GM12801 (cell line): ENCODE results near the gene CYS1.

Source experiments
- CTCF ChIP-seq: IDR thresholded peaks from one replicate; pipeline ENCODE4 v1.5.1; 2011; ENCODE audit warnings: control low read depth; ENCODE audit not compliant: insufficient read length; ENCODE audit errors: extremely low read depth

The CYS1 gene

GRCh38 chr2:10014418-10015190 lies 65.6 kb downstream of the CYS1 start:
- TF ChIP-seq CTCF: no peak

GRCh38 chr2:10012963-10013461 lies 67.2 kb downstream of the CYS1 start:
- TF ChIP-seq CTCF: no peak

GRCh38 chr2:10009811-10010781 lies 70.1 kb downstream of the CYS1 start:
- no peak for TF ChIP-seq CTCF

GRCh38 chr2:10009271-10009810 lies 70.9 kb downstream of the CYS1 start:
- no peak for TF ChIP-seq CTCF

GRCh38 chr2:10008809-10009176 lies 71.4 kb downstream of the CYS1 start:
- no peak for TF ChIP-seq CTCF

GRCh38 chr2:10007921-10008808 lies 72.0 kb downstream of the CYS1 start:
- TF ChIP-seq CTCF: no peak
